Activated CD8-positive, alpha-beta memory T cell treated with anti-CD3 and anti-CD28 coated beads for 36 hours (primary cell): Measurements from ENCODE around the gene CRHR1. TPM values are rescaled to one million over a fixed set of nuclear protein-coding genes. Genes with fewer than 3 reads are reported as not detected.

Experiments used
- CTCF ChIA-PET: fragments of 350-600 bp; sonication (Branson Sonifier 250); formaldehyde crosslinking; loops from one replicate; lab custom pipeline; 2021; ENCODE audit warnings: antibody characterized with exemption; lab: Charles Lee
- POLR2A ChIA-PET: fragments of 350-600 bp; sonication (Branson Sonifier 250); formaldehyde crosslinking; loops from one replicate; lab custom pipeline; 2021; ENCODE audit warnings: antibody characterized with exemption; lab: Charles Lee
- total RNA-seq, 2 experiments: library from RNA; stranded (reverse); gene quantifications; one replicate each; pipeline ENCODE4 v1.2.3, GENCODE V29; 2021

CRHR1 gene
- total RNA-seq, 2 experiments from 2014 or later: not detected

- CTCF ChIA-PET: no interaction called here
- POLR2A ChIA-PET: no interaction called here
Observed at GRCh38 chr17:45757431-45758218, 26.5 kb upstream of the CRHR1 start.

- POLR2A ChIA-PET: no interaction called here
- CTCF ChIA-PET: no interaction called here
Observed at GRCh38 chr17:45758544-45758943, 25.6 kb upstream of the CRHR1 start.

GRCh38 chr17:45759761-45760160 is 24.4 kb upstream of the CRHR1 start:
- CTCF ChIA-PET: no interaction called here
- POLR2A ChIA-PET: no interaction called here

- ChIA-PET CTCF (no interaction called here), POLR2A (no interaction called here)
Observed at GRCh38 chr17:45761957-45762565, 22.1 kb upstream of the CRHR1 start.

- POLR2A ChIA-PET: no interaction called here
Observed at GRCh38 chr17:45763182-45763581, 20.9 kb upstream of the CRHR1 start.

GRCh38 chr17:45764479-45764878 is 19.6 kb upstream of the CRHR1 start:
- ChIA-PET POLR2A (no interaction called here), CTCF (no interaction called here)

More at GRCh38 chr17:45763182-45763581, 20.9 kb upstream of the CRHR1 start:
- CTCF ChIA-PET: no interaction called here

- CTCF ChIA-PET: no interaction called here
- POLR2A ChIA-PET: no interaction called here
Observed at GRCh38 chr17:45768000-45768399, 16.1 kb upstream of the CRHR1 start.

GRCh38 chr17:45770632-45771270 is 13.4 kb upstream of the CRHR1 start:
- CTCF ChIA-PET: interaction anchor here (1.2 kb wide), 2 partner anchors 12 to 62 kb away, joined by 3 read pairs; no protein-coding TSS in a partner anchor
- POLR2A ChIA-PET: no interaction called here

GRCh38 chr17:45771271-45771959 is 12.7 kb upstream of the CRHR1 start:
- ChIA-PET POLR2A (no interaction called here), CTCF (interaction anchor here (1.2 to 1.4 kb wide), 2 partner anchors 11 to 61 kb away, joined by 3 to 5 read pairs; no protein-coding TSS in a partner anchor)

GRCh38 chr17:45775148-45775547 is 9.0 kb upstream of the CRHR1 start:
- ChIA-PET CTCF (interaction anchor here (1.8 kb wide), 1 partner anchor 57 kb away, joined by 4 read pairs; no protein-coding TSS in a partner anchor), POLR2A (no interaction called here)

GRCh38 chr17:45775576-45776011 is 8.5 kb upstream of the CRHR1 start:
- POLR2A ChIA-PET: no interaction called here
- CTCF ChIA-PET: interaction anchor here (1.8 kb wide), 1 partner anchor 57 kb away, joined by 4 read pairs; no protein-coding TSS in a partner anchor

- ChIA-PET POLR2A (no interaction called here), CTCF (no interaction called here)
Observed at GRCh38 chr17:45776896-45777295, 7.2 kb upstream of the CRHR1 start.

- ChIA-PET POLR2A (no interaction called here), CTCF (no interaction called here)
Observed at GRCh38 chr17:45777388-45777787, 6.7 kb upstream of the CRHR1 start.

- ChIA-PET POLR2A (no interaction called here), CTCF (no interaction called here)
Observed at GRCh38 chr17:45780921-45781320, 3.2 kb upstream of the CRHR1 start.

- ChIA-PET POLR2A (no interaction called here), CTCF (interaction anchor here (0.8 to 2.6 kb wide), 5 partner anchors 11 to 167 kb away, joined by 3 to 8 read pairs (median 3); no protein-coding TSS in a partner anchor)
Observed at GRCh38 chr17:45782889-45783592, 1.1 kb upstream of the CRHR1 start.

- CTCF ChIA-PET: interaction anchor here (0.6 to 2.6 kb wide), 2 partner anchors 48 to 97 kb away, joined by 3 to 8 read pairs; no protein-coding TSS in a partner anchor
- POLR2A ChIA-PET: no interaction called here
Observed at GRCh38 chr17:45783593-45784292, 377 bp upstream of the CRHR1 start.

GRCh38 chr17:45784741-45785479 is 790 bp downstream of the CRHR1 start:
- ChIA-PET CTCF (no interaction called here), POLR2A (no interaction called here)
